Stimulated activated CD8-positive, alpha-beta memory T cell treated with anti-CD3 and anti-CD28 coated beads, Interleukin-15, amount 100 ng/mL, for 4 hours (primary cell): Measurements from ENCODE around the gene ZNF426.
A peak's percentile ranks its signal among the peaks of the same experiment; 100 is the strongest.
"Not testable (repeated sequence)": the region's sequence is repeated elsewhere in the genome, so short reads cannot be mapped to it uniquely, and the experiment has no call there.

ENCODE experiments used
- DNase-seq, 2 donors: peaks; one replicate each; pipeline ENCODE4 v3.0.0-alpha.2; 2020; ENCODE audit warnings: low read depth in 2 of 2

The ZNF426 gene

GRCh38 chr19:9538183-9539058 is at the start of gene ZNF426:
ZNF426 (minus strand) TSS chr19:9538645; CDS start chr19:9536232, 2,413 bp downstream.
- peak; percentile 66 to 71 for DNase-seq

- peak; percentile 42 to 62 for DNase-seq
These were observed 48.3 kb upstream of the ZNF426 start for GRCh38 chr19:9586764-9587163.

GRCh38 chr19:9584073-9584833 is 45.8 kb upstream of the ZNF426 start, which contains the start of gene ZNF121:
ZNF121 (minus strand) TSS chr19:9584504; CDS start chr19:9568097, 16,407 bp downstream.
- DNase-seq, result peak; percentile 67 to 69

DNA sequence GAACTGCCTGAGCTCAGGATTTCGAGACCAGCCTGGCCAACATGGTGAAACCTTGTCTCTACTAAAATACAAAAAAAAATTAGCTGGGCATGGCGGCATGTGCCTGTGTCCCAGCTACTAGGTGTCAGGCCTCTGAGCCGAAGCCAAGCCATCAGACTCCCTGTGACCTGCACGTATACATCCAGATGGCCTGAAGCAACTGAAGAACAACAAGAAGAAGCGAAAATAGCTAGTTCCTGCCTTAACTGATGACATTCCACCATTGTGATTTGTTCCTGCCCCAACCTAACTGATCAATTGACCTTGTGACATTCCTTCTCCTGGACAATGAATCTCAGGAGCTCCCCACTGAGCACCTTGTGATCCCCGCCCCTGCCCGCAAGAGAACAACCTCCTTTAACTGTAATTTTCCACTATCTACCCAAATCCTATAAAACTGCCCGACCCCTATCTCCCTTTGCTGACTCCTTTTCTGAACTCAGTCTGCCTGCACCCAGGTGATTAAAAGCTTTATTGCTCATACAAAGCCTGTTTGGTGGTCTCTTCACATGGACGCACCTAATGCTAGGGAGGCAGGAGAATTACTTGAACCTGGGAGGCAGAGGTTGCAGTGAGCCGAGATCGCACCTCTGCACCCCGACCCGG is 43.8 kb upstream of the ZNF426 start:
- not testable (repeated sequence) for DNase-seq

- DNase-seq, result no peak
These were observed 42.3 kb upstream of the ZNF426 start for GRCh38 chr19:9580728-9581127.

DNA sequence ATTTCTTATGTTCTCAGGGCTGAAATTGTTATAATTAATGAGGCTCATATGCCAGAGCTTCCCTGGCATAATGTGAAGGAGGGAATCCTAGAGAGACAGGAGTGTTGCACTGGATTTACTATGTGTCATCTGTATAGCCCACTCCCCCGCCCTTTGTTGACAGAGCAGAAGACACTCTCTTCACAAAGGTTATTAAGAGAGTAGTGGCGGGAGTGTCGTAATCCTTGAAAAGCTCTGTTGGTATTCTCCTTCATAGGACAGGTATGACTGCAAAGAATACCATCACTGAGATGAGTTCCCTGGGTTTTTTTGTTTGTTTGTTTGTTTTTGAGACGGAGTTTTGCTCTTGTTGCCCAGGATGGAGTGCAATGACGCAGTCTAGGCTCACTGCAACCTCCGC is 31.8 kb upstream of the ZNF426 start:
- no peak for DNase-seq

DNA sequence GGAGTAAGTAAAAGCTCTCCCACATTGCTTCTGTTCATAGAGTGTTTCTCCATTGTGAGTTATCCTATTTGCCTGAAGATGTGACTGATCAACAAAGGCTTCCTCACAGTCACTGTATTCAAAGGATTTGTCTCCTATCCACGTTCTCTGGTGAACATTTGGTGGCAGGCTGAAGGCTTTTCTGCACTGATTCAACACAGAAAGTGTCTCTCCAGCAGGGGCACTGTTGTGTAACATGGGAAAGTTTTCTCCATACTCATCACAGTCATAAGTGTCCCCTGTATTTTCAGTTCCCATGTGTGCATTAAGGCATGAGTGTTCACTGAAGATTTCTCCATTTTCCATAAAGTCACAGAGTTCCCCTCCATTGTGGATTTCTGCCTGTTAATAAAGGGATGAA is 28.3 kb upstream of the ZNF426 start:
- no peak for DNase-seq

- DNase-seq, result no peak
These were observed 27.7 kb upstream of the ZNF426 start for GRCh38 chr19:9565900-9566705.

DNA sequence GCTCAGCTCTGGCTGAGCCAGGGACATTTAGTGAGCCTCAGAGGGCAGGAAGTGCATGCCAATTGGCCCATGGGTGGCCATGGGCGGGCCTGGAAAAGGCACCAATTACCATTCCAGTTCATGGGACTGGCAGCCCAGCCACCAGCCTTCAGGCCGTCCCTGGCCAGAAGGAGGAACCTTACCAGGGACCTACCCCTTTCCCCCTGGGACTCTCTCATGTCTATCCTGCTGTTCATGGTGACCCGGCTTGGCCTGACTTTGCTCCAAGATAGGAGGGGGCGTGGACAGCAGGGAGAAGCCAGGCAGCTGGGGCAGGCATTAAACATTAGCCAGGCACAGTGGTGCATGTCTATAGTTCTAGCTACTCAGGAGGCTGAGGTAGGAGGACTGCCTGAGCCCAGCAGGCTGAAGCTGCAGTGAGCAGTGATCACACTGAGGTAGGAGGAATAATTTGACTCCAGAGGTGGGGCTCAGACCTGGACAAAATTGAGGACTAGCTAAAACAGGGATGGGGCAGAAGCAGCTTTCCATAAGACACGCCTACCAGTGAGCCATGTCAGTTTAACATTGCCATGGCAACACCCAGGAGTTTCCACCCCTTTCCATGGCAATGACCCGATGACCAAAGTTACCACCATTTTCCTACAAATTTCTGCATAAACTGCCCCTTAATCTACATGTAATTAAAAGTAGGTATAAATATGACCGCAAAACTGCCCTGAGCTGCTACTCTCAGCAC is 14.3 kb upstream of the ZNF426 start:
- no peak for DNase-seq

GRCh38 chr19:9547870-9548269 is 9.4 kb upstream of the ZNF426 start:
- no peak for DNase-seq

GRCh38 chr19:9541281-9541680 is 2.8 kb upstream of the ZNF426 start:
- not testable (repeated sequence) for DNase-seq

DNA sequence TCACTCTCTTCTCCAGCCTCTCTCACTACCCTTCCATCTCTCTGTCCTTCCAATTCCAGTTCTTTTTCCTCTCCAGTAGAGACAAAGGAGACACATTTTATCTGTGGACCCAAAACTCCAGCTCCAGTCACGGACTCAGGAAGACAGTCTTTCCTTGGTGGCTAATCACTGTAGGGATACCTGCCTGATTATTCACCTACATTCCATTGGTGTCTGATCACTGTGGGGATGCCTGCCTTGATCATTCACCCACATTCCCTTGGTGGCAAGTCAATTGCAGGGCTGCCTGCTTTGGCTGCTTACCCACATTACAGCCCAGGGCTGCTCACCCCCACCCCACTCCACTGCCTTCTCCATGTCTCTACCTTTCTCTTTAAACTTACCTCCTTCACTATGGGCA is 1.5 kb upstream of the ZNF426 start:
- DNase-seq, result not testable (repeated sequence)

DNA sequence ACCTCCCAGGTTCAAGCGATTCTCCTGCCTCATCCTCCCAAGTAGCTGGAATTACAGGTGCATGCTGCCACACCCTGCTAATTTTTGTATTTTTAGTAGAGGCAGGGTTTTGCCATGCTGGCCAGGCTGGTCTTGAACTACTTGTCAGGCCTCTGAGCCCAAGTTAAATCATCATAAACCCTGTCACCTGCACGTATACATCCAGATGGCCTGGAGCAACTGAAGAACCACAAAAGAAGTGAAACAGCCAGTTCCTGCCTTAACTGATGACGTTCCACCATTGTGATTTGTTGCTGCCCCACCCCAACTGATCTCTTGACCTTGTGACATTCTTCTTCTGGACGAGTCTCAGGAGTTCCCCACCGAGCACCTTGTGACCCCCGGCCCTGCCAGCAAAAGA is 756 bp upstream of the ZNF426 start:
- DNase-seq, result not testable (repeated sequence)

GRCh38 chr19:9535934-9536333 is 2.5 kb downstream of the ZNF426 start:
- DNase-seq, result no peak

DNA sequence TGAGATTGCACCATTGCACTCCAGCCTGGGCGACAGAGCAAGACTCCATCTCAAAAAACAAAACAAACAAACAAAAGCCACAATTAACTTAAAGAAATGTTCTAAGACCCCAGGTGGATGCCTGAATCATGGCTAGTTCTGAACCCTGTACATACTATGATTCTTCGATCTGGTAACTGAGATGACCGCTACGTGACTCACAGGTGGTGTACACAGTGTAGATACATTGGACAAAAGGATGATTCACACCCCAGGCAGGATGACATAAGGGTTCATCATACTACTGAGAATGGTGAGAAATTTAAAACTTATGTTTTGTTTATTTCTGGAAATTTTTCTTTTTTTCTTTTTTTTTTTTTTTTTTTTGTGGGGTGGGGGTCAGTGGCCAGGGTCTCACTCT is 6.5 kb downstream of the ZNF426 start:
- DNase-seq, result no peak

GRCh38 chr19:9528757-9529336 is 9.6 kb downstream of the ZNF426 start:
- no peak for DNase-seq

DNA sequence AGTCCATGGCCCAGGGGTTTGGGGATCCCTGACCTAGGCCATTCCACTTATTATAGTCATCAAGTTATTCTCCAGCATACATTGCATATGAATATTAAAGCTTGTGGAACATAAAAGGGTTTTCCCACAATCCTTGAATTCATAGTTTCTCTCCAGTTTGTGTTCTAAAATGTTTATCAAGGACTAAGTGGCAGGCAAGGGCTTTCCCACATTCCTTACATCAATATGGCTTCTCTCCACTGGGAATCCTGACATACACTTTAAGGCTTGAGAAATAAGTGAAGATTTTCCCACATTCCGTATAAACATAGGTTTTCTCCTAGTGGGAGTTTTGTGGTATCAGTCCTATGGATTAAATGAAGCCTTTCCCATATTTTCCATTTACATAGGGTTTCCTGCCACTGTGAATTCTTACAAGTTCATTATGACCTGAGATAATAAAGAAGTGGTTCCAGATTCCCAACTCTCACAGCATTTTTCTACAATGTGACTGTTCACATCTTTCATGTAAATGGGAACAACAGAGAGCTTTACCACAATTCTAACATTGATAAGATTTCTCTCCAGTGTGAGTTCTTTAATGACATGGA is 14.5 kb downstream of the ZNF426 start:
- no peak for DNase-seq

DNA sequence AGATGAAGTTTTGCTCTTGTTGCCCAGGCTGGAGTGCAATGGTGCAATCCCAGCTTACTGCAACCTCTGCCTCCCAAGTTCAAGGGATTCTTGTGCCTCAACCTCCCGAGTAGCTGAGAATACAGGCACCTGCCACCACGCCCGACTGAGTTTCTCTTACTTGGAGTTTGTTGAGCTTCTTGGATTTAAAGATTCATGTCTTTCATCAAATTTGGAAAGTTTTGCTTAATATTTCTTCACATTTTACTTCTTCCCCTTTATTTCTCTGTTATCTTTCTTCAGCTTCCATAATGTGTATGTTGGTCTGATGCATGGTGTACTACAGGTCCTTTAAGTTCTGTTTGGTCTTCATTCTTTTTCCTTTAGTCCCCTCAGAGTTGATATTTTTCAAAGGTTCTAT is 31.2 kb downstream of the ZNF426 start:
- DNase-seq, result no peak

GRCh38 chr19:9500796-9501195 is 37.6 kb downstream of the ZNF426 start:
- no peak for DNase-seq
